Measurements from ENCODE around the gene ACSBG1.

The ACSBG1 gene

DNA sequence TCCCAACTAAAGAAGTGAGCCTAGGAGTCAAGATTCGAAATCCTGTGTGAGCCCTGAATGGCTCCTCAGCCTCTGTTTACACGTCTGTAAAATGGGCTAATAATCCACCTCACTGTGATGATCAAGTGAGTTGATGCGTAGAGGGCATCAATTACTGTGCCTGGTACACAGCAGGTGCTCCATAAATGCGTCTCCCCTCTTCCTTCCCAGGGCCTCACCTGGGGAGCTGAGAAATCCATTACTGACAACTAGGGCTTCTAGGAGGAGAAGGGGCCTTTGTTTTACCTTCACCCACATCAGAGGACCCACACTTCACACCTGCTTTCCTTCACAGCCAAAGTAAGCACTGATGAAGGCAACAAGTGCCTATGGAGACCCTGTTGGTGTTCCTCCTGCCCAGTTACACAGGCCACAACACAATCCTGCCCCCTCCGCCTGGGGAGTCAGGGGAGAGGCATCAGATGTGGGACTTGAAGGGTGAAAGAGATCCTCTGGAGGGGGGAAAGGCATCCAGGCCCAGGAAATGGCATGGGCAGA, 104.5 kb downstream of the ACSBG1 start:
- H3K4me3 ChIP-seq (replicated peaks; ENCODE audit: insufficient read depth, low read length), result no peak overlapping the region
- no peak overlapping the region for H3K27ac ChIP-seq (replicated peaks)
- DNase-seq (ENCODE audit: low read depth in 1 of 2, low spot score in 1 of 2), result no peak
- peaks cover 6% of the 10 kb centered on the region for H3K27me3 ChIP-seq (ENCODE audit: insufficient read depth, poor library complexity, severe bottlenecking)
- TF ChIP-seq GABPA (IDR thresholded peaks at IDR 0.05; ENCODE audit: low read depth) (no peak), POLR2AphosphoS5 (IDR thresholded peaks at IDR 0.05; ENCODE audit: low read depth) (no peak), CTCF (IDR thresholded peaks at IDR 0.05; ENCODE audit: insufficient read depth, low read length) (no peak), SPI1 (IDR thresholded peaks at IDR 0.05; ENCODE audit: borderline replicate concordance, low read depth) (no peak)
- TF ChIP-seq, protein P1, sequence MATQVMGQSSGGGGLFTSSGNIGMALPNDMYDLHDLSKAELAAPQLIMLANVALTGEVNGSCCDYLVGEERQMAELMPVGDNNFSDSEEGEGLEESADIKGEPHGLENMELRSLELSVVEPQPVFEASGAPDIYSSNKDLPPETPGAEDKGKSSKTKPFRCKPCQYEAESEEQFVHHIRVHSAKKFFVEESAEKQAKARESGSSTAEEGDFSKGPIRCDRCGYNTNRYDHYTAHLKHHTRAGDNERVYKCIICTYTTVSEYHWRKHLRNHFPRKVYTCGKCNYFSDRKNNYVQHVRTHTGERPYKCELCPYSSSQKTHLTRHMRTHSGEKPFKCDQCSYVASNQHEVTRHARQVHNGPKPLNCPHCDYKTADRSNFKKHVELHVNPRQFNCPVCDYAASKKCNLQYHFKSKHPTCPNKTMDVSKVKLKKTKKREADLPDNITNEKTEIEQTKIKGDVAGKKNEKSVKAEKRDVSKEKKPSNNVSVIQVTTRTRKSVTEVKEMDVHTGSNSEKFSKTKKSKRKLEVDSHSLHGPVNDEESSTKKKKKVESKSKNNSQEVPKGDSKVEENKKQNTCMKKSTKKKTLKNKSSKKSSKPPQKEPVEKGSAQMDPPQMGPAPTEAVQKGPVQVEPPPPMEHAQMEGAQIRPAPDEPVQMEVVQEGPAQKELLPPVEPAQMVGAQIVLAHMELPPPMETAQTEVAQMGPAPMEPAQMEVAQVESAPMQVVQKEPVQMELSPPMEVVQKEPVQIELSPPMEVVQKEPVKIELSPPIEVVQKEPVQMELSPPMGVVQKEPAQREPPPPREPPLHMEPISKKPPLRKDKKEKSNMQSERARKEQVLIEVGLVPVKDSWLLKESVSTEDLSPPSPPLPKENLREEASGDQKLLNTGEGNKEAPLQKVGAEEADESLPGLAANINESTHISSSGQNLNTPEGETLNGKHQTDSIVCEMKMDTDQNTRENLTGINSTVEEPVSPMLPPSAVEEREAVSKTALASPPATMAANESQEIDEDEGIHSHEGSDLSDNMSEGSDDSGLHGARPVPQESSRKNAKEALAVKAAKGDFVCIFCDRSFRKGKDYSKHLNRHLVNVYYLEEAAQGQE (IDR thresholded peaks at IDR 0.05; ENCODE audit: insufficient replicate concordance, low read depth), result no peak

GRCh38 chr15:78129077-78129750, 105.2 kb downstream of the ACSBG1 start:
- H3K4me3 ChIP-seq (replicated peaks; ENCODE audit: insufficient read depth, low read length), result no peak overlapping the region
- no peak for DNase-seq (ENCODE audit: low read depth in 1 of 2, low spot score in 1 of 2)
- TF ChIP-seq, protein P1 (IDR thresholded peaks at IDR 0.05; ENCODE audit: insufficient replicate concordance, low read depth), result no peak
- TF ChIP-seq CTCF (IDR thresholded peaks at IDR 0.05; ENCODE audit: insufficient read depth, low read length) (no peak), SPI1 (IDR thresholded peaks at IDR 0.05; ENCODE audit: borderline replicate concordance, low read depth) (no peak), POLR2AphosphoS5 (IDR thresholded peaks at IDR 0.05; ENCODE audit: low read depth) (no peak), GABPA (IDR thresholded peaks at IDR 0.05; ENCODE audit: low read depth) (no peak)
- H3K27me3 ChIP-seq (ENCODE audit: insufficient read depth, poor library complexity, severe bottlenecking), result peaks cover 6% of the 10 kb centered on the region
- H3K27ac ChIP-seq (replicated peaks), result no peak overlapping the region

GRCh38 chr15:78127882-78128281, 106.5 kb downstream of the ACSBG1 start:
- peaks cover 6% of the 10 kb centered on the region for H3K27me3 ChIP-seq (ENCODE audit: insufficient read depth, poor library complexity, severe bottlenecking)
- no peak overlapping the region for H3K27ac ChIP-seq (replicated peaks)
- DNase-seq (ENCODE audit: low read depth in 1 of 2, low spot score in 1 of 2), result no peak
- no peak overlapping the region for H3K4me3 ChIP-seq (replicated peaks; ENCODE audit: insufficient read depth, low read length)
- no peak for TF ChIP-seq CTCF (IDR thresholded peaks at IDR 0.05; ENCODE audit: insufficient read depth, low read length)
- TF ChIP-seq, protein P1 (IDR thresholded peaks at IDR 0.05; ENCODE audit: insufficient replicate concordance, low read depth), result no peak
- TF ChIP-seq POLR2AphosphoS5 (IDR thresholded peaks at IDR 0.05; ENCODE audit: low read depth), result no peak
- TF ChIP-seq SPI1 (IDR thresholded peaks at IDR 0.05; ENCODE audit: borderline replicate concordance, low read depth), result no peak
- TF ChIP-seq GABPA (IDR thresholded peaks at IDR 0.05; ENCODE audit: low read depth), result no peak

Data from HL-60 (cell line).